Midbrain (tissue), 1 donor: Measurements from ENCODE around the gene CDH22.

ENCODE experiments used
- DNase-seq: peaks from one replicate; lab custom pipeline; 2025; lab: John Stamatoyannopoulos, UW

Gene CDH22

DNA sequence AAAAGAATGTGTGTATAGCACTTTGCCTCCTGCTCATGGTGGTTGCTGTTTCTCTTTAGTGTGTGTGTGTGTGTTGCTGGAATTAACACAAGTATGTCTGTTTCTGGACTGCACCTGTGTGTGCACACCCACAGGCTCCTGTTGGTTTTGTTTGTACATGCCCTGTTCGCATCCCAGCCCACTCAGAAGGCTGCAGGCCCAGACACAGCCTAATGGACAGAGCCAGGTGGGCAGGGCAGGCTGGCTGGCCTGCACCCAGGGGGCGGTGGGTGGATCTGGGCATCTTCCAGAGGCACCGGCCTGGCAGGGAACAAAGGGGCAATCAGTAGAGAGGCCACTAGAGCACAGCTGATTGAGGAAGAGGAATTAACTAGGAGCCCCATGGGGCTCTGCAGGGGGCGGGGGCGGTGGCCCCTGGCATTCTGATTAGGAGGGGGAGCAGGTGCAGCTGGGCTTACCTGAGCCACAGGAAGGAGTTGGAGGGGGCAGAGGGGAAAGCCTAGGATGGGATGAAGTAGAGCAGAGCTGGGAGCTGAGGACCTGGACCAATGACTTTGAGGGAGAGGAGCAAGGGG is 168.3 kb downstream of the CDH22 start:
- no peak for DNase-seq

DNA sequence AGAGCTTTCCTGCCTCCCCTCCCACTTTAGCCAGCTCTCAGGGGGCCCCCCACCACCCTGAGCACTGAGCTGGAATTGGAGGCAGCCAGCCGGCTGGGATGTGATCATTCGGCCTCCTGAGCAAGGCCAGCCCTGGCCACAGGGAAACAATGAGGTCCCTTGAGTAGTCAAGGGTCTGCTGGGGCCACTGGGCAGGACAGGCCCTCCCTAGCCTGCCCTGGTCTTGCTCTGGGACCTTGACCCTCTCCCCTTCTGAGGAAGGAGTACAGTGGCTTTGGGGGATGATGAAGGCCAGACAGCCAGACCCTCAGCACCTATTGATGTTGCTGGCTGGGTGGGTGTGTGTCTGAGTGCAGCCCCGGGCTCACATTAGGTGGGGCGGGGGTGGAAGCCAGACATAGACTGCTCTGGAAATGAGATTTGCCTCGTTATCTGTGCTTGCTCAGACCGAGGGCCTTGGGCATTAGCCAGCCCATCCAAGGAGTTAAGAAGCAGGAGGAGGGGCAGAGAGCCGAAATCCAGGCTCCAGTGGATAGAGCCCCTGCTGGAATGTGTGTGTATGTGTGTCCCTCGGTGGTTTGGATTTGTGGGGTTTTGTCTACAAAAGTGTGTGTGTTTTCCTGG is 168.9 kb downstream of the CDH22 start:
- no peak for DNase-seq

DNA sequence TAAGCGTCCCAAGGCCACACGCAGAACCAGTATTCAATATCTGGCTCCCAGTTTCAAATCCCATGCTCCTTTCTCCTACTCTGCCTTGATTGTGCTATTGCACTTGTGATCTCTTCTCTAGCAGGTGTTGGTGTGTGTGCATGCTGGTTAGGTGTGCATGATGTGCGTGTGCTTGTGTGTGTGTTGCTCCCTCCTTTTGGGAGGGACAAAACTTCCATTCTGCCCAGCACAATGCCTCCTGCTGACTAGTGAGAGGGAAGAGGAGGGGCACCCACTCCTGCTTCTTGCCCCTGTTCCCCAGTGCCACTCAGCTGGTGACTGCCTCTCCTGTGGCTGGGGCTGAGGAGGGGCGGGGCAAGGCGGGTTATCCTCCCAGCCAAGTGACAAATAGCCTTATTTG is 170.5 kb downstream of the CDH22 start:
- no peak for DNase-seq

DNA sequence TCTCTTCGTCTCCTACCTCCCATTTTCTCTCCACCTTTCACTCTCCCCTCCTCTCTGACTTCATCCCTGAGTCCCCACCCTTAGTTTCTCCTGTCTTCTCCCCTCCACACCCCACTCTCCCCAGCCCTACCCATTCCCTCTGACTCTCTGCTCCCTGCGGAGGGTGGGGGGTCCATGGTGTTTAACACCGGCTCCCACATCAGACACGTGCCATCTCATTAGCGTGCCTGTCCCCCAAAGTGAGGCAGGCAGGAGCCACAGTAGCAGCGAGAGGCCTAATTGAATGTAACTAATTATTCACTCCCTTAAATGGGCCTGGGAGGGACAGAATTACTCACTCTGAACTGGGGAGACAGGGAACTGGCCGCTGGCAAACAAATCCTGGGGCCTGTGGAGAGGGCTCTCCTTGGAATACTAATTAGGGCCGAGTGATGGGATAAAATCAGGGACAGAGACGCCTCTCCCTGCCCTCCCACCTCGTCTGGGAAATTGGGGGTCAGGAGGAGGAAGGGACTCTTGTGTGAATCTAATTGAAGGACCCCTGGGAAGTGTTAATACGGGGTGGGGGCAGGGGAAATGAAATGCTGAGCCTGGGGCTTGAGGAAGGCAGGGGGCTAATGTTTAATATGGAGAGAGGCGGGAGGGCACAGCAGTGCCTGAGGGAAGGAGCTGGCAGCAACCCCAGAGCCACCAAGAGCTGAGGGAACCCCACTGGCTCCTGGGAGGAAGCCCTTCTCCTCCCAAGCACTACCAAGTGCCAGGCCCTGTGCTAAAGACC is 172.3 kb downstream of the CDH22 start:
- no peak for DNase-seq

DNA sequence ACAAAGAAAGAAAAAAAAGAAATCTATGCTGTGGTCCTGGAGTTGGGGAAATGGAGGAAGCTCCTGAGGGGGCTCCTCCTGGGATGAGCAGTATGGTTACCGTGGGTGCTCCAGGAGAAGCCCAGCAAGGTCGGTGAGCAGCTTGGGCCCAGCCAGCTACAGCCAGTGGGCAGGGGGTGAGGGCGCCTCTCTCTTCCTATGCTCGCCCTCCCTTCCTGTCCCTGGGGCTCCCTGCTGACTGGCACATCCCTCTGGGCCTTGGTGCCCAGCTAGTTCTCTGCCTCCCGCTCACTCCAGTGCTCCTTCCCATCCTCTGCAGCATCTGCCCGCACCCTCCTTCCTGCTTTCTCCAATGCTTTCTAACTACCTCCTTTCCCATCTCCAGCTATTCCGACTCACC is 173.6 kb downstream of the CDH22 start:
- DNase-seq = no peak

DNA sequence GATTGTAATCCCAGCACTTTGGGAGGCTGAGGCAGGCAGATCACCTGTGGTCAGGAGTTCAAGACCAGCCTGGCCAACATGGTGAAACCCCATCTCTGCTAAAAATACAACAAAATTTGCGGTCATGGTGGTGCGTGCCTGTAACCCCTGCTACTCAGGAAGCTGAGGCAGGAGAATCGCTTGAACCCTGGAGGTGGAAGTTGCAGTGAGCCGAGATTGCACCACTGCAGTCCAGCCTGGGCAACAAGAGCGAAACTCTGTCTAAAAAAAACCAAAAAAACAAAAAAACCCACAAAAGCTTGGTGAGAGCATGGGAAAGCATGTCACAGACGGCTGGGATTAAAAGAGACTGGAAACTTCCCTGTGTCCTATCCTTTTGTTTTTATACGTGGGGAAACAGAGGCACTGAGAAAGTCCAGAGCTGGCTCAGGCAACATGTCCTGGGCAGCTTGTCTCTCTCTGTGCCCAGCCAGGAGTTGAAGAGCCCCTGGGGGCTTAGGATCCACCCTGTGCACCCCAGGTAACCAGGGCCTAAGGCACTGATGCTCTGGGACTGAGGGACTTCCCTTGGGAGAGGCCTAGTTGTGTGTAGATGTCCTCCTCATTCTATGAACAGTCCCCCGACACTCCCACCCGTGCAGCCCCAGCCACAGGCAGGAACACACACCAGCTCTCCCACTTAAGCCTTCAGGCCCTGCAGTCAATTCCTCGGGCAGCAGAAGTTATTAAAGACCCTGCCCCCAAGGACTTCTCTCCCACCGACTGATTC is 174.2 kb downstream of the CDH22 start:
- DNase-seq = no peak

DNA sequence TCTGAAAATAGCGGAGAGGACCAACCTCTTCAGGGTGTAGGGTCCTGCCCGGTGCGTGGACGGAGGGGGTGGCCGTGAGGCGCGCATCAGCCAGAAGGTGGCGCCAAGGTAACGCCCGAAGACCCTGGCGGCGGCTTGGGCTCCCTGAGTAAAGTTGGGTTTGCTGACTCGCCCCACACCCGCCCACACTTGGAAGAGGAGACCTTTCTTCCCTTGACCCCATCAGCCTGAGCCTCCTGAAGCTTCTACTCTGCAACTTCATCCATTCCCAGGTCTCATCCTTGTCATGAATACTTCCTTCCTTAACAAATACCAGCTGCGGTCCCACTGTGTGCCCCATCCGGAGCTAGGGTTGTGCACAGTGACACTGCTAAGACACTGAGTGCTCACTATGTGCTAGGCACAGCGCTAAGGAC is 175.6 kb downstream of the CDH22 start:
- peak; percentile 71 for DNase-seq

DNA sequence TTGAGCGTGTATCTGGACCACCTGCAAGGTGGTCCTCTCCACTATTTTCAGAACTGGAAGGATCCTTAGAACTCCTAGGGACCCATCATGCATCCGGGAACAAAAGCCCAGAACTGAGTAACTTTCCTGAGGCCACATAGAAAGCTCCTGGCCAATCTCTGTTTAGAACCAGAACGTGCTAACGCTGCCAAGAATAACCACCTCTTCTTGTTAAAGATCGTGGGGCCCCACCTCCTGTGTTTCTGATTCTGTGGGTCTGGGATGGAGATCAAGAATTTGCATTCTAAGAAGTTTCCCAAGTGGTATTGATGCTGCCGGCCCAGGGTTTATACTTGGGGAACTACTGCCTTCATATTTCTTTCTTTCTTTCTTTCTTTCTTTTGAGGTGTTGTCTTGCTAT is 176.9 kb downstream of the CDH22 start:
- no peak for DNase-seq

DNA sequence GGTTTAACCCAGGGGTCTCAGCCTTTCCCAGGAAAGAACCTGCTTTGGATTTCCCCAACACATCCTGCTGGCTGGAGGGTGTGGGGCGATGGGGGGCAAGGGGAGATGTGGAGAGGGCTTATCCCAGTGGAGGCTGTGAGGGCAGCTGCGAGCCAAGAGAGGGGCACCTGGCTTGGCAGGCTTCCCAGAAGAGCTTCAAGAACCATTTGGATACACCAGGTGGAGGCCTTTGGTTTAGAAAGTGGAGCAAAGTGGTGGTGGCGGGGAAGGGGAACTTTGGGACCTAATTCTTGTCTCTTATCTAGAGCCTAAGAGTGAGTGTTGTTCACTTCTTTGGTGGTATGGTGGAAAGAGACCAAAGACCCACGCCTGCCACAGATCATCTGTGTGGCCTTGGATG is 177.8 kb downstream of the CDH22 start:
- DNase-seq = no peak

DNA sequence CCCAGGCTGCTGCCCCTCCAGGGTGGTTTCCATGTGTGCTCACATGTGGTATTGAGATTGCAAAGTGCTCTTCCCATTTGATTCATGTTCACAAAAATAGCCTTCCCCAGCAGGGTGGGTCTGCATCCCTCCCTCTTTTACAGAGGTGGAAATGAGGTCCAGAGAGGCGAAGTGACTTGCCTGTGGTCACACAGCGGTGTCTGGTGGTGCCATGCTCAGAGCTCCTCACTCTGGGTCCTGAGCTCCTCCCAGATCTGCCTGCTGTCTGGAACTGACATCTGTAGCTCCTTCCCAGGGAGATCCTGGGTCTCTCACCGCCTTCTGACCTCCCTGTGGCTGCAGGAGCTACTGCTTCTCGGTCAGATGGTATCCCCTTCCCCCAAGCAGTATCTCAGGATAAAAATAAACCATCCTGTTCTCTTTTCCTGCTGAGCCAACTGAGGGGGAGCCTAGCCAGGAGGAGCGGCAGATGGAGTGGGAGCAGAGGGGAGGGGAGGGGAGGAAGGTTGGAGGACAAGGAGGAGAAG is 178.3 kb downstream of the CDH22 start:
- no peak for DNase-seq

DNA sequence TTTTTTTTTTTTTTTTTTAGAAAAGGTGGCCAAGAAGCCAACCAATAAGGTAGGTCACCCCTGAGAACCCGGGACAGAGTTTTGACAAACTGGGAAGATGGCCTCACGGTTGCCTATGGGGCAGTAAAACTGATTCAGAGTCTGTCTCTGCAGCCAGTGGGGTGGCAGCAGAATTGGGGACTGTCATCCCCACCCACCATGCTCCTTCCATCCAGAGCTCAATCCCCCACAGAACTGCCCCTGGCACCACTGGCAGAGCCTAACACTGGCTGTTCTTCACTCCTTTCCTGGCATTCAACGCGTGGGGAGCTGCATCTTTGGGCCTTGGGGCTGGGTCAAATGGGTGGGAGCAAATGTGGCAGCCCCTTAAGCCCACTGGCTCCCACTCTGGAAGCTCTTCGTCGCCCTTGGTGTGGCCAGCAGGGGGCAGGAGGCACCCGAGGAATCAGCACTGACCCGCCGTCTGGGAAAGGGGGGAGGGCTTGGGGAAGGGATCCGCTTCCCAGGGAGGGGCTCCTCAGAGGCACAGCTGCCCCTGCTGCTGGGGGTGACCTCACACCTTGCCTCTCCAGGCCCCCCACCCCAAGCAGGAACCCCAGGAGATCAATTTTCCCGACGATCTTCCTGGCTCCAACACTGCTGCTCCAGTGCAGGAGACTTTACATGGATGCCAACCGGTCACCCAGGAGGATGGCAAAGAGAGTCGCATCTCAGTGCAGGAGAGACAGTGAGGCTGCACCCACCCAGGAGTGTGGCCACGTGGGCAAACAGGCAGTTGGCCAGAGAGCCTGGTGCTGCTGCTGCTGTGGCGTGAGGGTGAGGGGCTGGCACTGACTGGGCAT is 179.8 kb downstream of the CDH22 start:
- DNase-seq = no peak

DNA sequence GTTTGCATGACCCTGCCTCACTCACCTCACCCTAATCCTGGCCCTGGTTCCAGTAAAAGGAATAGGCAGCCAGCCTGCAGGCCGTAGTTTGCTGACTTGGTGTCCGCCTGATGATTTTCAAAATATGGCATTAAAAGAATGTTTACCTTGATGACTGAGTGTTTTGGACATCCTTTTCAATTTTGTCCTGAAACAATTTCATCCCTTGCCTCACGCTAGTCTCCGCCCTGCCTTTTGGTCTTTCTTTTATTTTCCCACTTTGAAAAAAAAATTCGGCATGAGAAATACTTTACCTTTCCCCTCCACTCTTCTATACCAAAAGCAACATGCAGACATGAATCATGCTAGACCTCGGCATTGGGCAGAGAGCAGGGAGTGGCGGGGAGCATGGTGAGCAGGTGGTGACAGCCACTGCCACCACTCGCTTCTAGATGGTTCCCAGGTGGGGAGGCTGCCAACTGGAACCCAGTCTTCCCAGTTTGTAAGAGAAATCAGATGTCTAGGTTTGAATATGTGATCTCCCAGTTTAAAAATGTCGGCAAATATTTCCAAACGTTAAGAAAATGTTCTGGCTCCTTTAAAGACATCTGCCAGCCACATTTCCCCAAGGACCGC is 180.8 kb downstream of the CDH22 start:
- no peak for DNase-seq

DNA sequence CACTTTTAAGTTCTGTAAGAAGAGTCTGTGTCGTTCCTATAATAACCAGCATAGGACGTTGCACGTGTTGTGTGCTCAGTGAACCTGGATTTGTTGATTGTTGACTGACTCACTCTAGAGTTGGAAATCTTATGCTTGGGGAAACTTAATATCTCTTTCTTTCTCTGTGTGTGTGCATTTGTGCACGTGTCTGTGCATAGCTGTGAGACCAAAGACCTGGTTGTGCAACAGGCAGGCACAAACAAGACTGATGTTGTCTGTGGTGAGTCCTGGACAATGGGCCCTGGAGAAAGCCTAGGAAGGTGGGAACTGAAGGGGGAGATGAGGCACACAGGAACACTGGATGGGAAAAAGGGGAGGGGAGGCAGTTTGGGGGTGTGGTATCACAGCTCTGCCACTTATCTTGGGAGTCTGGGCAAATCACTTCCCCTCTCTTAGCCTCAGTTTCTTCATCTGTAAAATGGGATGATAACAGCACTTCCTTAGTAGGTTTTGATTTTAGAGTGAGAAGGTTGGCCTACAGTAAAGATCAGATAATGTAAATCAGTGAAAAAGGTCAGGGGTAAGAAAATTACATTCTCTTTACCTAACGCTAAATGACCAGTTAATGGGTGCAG is 181.8 kb downstream of the CDH22 start:
- no peak for DNase-seq
